SK-N-SH (cell line): ENCODE data around the gene TPH1. TPM values are rescaled to one million over a fixed set of nuclear protein-coding genes. Genes with fewer than 3 reads are reported as not detected.

Experiments used
- CTCF ChIA-PET: fragments of 300-600, 350-600 bp; formaldehyde crosslinking; extraction: SDS; loops from one replicate; lab custom pipeline; 2021; lab: Yijun Ruan, JAX
- POLR2A ChIA-PET: fragments of 350-600 bp; sonication (Branson Sonifier 250); formaldehyde crosslinking; extraction: SDS; loops from one replicate; lab custom pipeline; 2020; ENCODE audit warnings: antibody characterized with exemption, inconsistent platforms; lab: Yijun Ruan, JAX
- DNase-seq: peaks from one replicate; pipeline ENCODE4 v3.0.0; 2012
- H2AFZ ChIP-seq: fragments of 200-600 bp; sonication (generic); 2 replicates; pipeline ENCODE4 v1.8.1; 2016; ENCODE audit warnings: antibody characterized with exemption, mild to moderate bottlenecking, low read depth
- H3F3A ChIP-seq: fragments of 200-600 bp; sonication (generic); replicated peaks from 2 replicates; pipeline ENCODE3; 2016; ENCODE audit warnings: antibody characterized with exemption, mild to moderate bottlenecking; ENCODE audit not compliant: insufficient read depth
- H3K27ac ChIP-seq, 2 experiments: fragments of 200-500 bp in 1 of 2; fragments of 200-600 bp in 1 of 2; sonication (Bioruptor generic) in 1 of 2; sonication (generic), shearing (Covaris generic) in 1 of 2; 2 replicates each; pipeline versions ENCODE4 v1.5.1 to v1.6.1; 2014 to 2016; ENCODE audit warnings: low read depth in 2 of 2, inconsistent platforms in 1 of 2, low read length in 1 of 2, mild to moderate bottlenecking in 1 of 2, mixed read lengths in 1 of 2
- H3K27me3 ChIP-seq: fragments of 200-600 bp; sonication (generic), shearing (Covaris generic); 2 replicates; pipeline ENCODE4 v1.6.1; 2016; ENCODE audit warnings: mixed run types; ENCODE audit not compliant: insufficient read depth
- H3K36me3 ChIP-seq, 2 experiments: fragments of 200-500 bp in 1 of 2; fragments of 200-600 bp in 1 of 2; sonication (Bioruptor generic) in 1 of 2; sonication (generic) in 1 of 2; replicated peaks in 1 of 2; 2 replicates each; pipeline versions ENCODE3 to v1.5.1; 2014 to 2016; ENCODE audit warnings: low read length in 1 of 2, mild to moderate bottlenecking in 1 of 2; ENCODE audit not compliant: insufficient read depth in 2 of 2, control insufficient read depth in 1 of 2
- H3K4me1 ChIP-seq, 2 experiments: fragments of 200-500 bp in 1 of 2; fragments of 200-600 bp in 1 of 2; sonication (Bioruptor generic) in 1 of 2; sonication (generic), shearing (Covaris generic) in 1 of 2; 2 replicates each; pipeline versions ENCODE4 v1.5.1 to v1.6.1; 2014 to 2016; ENCODE audit warnings: low read depth in 1 of 2, low read length in 1 of 2, mixed run types in 1 of 2; ENCODE audit not compliant: insufficient read depth in 2 of 2, control insufficient read depth in 1 of 2
- H3K4me2 ChIP-seq: fragments of 200-600 bp; sonication (generic), shearing (Covaris generic); 2 replicates; pipeline ENCODE4 v1.6.1; 2017; ENCODE audit warnings: mixed run types
- H3K4me3 ChIP-seq, 2 experiments: fragments of 200-500 bp in 1 of 2; fragments of 200-600 bp in 1 of 2; sonication (Bioruptor generic) in 1 of 2; sonication (generic), shearing (Covaris generic) in 1 of 2; 2 replicates each; pipeline versions ENCODE4 v1.5.1 to v1.8.1; 2014 to 2016; ENCODE audit warnings: low read depth in 2 of 2, inconsistent platforms in 1 of 2, low read length in 1 of 2, mild to moderate bottlenecking in 1 of 2, mixed read lengths in 1 of 2, moderate library complexity in 1 of 2
- H3K79me2 ChIP-seq: fragments of 200-600 bp; sonication (generic); 2 replicates; pipeline ENCODE4 v1.8.1; 2017; ENCODE audit warnings: mild to moderate bottlenecking; ENCODE audit not compliant: insufficient read depth
- H3K9ac ChIP-seq: fragments of 200-600 bp; sonication (generic); 2 replicates; pipeline ENCODE4 v1.6.1; 2017; ENCODE audit warnings: mixed run types
- H3K9me2 ChIP-seq: fragments of 200-600 bp; sonication (generic); 2 replicates; pipeline ENCODE4 v1.6.1; 2017; ENCODE audit warnings: mixed run types
- H3K9me3 ChIP-seq: fragments of 200-600 bp; sonication (generic); 2 replicates; pipeline ENCODE4 v1.6.1; 2017; ENCODE audit warnings: mixed run types, mild to moderate bottlenecking, moderate library complexity
- H4K20me1 ChIP-seq: fragments of 200-600 bp; sonication (generic); 2 replicates; pipeline ENCODE4 v1.6.1; 2017; ENCODE audit warnings: mild to moderate bottlenecking, mixed run types; ENCODE audit not compliant: insufficient read depth
- ELF1 ChIP-seq: IDR thresholded peaks from 2 replicates; pipeline ENCODE4 v1.4.0; 2012
- MXI1 ChIP-seq: IDR thresholded peaks from 2 replicates; pipeline ENCODE4 v1.6.1; 2012; ENCODE audit warnings: mild to moderate bottlenecking, low read depth, low read length, improper control_type of control experiment
- NRF1 ChIP-seq: IDR thresholded peaks from 2 replicates; pipeline ENCODE4 v1.6.1; 2012; ENCODE audit warnings: low read depth, mild to moderate bottlenecking, low read length
- POLR2AphosphoS5 ChIP-seq: IDR thresholded peaks from 2 replicates; pipeline ENCODE4 v1.6.1; 2012; ENCODE audit warnings: low read depth, low read length
- SMC3 ChIP-seq: IDR thresholded peaks from 2 replicates; pipeline ENCODE4 v1.6.1; 2012; ENCODE audit warnings: low read depth, low read length, improper control_type of control experiment
- WGBS: methylation state at CpG from one replicate; pipeline ENCODE4 v1.1.6; 2017; ENCODE audit warnings: low lambda C conversion rate; 5-methylcytosine and 5-hydroxymethylcytosine counted together
- polyA plus RNA-seq, 3 experiments: library from polyadenylated mRNA; depleted of rRNA; stranded (reverse); fragments of >200 nt; gene quantifications; 2 replicates each; pipeline ENCODE4 v1.2.3, GENCODE V29; 2012
- TF ChIP-seq, protein P1 (sequence below): fragments of 200-600 bp; sonication (generic); IDR thresholded peaks from 2 replicates; pipeline ENCODE4 v1.6.1; 2017; ENCODE audit warnings: antibody characterized with exemption, mild to moderate bottlenecking, moderate library complexity
- TF ChIP-seq, protein P2 (sequence below): IDR thresholded peaks from 2 replicates; pipeline ENCODE4 v1.4.0; 2012; ENCODE audit warnings: low read depth, borderline replicate concordance
- TF ChIP-seq, protein P3 (sequence below): IDR thresholded peaks from 2 replicates; pipeline ENCODE4 v1.4.0; 2012; ENCODE audit warnings: low read depth

The TPH1 gene
- polyA plus RNA-seq, 1 of the 3 experiments (the other 2 are of a cell fraction): 0.03 TPM

DNA sequence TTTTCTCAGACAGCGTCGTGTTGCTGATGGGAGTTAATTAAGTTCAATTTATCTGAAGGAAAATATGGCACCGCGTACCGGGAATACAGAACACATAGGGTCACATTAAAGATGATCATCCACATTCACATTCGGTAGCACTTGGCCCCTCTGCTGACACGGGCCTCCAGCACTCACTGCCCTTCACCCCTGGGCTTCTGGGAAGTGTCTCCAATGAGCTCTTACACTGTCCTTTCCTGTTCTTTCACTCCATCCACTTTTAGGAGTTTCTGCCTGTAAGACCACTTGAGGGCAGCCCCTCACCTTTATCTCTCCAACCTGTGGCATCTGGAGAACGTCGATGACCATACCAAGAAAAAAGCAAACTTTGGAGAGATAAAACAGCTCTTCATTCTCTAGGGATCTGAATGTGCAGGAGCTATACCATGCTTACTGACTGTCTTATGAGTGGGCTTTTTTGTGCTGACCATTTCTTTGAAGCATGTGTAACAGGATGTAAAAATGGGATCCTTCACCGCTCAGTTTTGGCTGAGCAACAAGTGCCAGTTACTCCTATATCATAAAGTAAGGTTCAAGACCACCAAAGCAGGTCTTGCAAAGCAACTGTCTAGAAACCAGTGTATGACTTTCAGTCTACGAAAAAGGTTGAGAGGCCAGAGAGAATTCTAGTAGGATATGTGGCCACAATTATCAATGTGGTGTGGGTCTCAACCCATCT is 32.1 kb downstream of the TPH1 start:
- H3K4me1 ChIP-seq: peaks cover 0 to 13% of the 10 kb centered on the region in 2 experiments; a peak in 1 of 4 replicates
- H3K4me2 ChIP-seq: peak overlapping the region; percentile 98
- no peaks in the 10 kb centered on the region for H3K36me3 ChIP-seq
- peak; percentile 23 for DNase-seq
- peak overlapping the region; percentile 97 for H2AFZ ChIP-seq
- no peaks in the 10 kb centered on the region for H3K27me3 ChIP-seq
- ChIA-PET POLR2A (no interaction called here), CTCF (interaction anchor here (0.6 to 3.4 kb wide), 8 partner anchors 12 to 283 kb away, joined by 3 to 12 read pairs (median 4); partner anchors contain the start of gene SAAL1)
- peaks cover 3% of the 10 kb centered on the region; the same call in 1 of the 2 replicates for H3K79me2 ChIP-seq
- no peaks in the 10 kb centered on the region for H4K20me1 ChIP-seq
- H3K9ac ChIP-seq: peak overlapping the region; percentile 53; the same call in 1 of the 2 replicates
- H3F3A ChIP-seq: peaks cover 5% of the 10 kb centered on the region
- H3K27ac ChIP-seq: no peak overlapping the region; a peak in 1 of 4 replicates
- H3K9me3 ChIP-seq: no peaks in the 10 kb centered on the region
- TF ChIP-seq NRF1: no peak
- TF ChIP-seq, protein P1, sequence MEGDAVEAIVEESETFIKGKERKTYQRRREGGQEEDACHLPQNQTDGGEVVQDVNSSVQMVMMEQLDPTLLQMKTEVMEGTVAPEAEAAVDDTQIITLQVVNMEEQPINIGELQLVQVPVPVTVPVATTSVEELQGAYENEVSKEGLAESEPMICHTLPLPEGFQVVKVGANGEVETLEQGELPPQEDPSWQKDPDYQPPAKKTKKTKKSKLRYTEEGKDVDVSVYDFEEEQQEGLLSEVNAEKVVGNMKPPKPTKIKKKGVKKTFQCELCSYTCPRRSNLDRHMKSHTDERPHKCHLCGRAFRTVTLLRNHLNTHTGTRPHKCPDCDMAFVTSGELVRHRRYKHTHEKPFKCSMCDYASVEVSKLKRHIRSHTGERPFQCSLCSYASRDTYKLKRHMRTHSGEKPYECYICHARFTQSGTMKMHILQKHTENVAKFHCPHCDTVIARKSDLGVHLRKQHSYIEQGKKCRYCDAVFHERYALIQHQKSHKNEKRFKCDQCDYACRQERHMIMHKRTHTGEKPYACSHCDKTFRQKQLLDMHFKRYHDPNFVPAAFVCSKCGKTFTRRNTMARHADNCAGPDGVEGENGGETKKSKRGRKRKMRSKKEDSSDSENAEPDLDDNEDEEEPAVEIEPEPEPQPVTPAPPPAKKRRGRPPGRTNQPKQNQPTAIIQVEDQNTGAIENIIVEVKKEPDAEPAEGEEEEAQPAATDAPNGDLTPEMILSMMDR: no peak
- no peaks in the 10 kb centered on the region; the same call in 1 of the 2 replicates for H3K9me2 ChIP-seq
- WGBS: 29% methylated on average over 11 of the region's 11 CpGs
- peak overlapping the region; percentile 85 to 96 for H3K4me3 ChIP-seq

DNA sequence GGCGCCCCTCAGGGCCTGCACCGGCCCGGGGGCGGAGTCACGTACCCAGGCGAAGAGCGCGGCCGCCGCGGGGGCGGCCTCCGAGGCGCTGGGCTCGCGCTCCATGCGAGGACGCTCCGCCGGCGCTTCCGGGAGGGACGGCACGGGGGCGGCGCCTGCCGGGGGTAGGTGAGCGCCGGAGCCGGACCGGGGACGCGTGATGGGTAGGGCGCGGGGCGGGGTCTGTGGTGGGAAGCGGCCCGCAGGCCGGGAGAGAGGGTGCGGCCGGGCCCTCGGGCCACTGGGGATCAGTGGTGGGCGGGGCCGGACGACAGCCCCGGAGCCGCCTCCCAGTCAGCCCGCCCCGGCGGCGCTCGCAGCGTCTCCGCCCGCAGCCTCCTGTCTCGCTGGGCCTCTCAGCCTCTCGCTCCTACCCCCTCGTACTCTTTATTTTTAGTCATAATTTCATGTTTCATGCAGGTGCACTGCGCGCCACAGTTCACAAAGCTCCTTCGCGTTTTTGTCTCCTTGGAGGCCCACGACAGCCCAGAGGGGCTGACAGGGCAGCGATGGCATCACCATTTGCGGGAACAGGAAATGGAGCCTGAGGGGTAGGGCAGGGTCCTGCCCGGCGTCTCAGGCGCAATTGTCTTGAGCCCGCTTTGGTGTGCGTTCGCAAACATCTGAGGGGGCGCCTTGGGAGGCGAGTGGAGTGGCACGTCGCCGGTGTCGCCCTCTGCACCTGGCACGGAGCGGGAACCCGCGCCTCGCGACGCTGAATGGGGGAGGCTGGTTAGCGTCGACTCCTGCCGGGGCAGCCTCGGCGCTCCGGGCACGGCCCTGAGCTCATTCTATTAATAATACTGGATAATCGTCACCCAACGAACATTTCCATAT is 32.9 kb downstream of the TPH1 start, which contains the start of gene SERGEF:
Gene SERGEF, minus strand, starts transcription at position 142 of the 876 bp plus-strand sequence. Its CDS starts 37 bp downstream, at position 105.
- H3K27me3 ChIP-seq: no peaks in the 10 kb centered on the region
- H3K9me3 ChIP-seq: no peaks in the 10 kb centered on the region
- TF ChIP-seq, protein P2, sequence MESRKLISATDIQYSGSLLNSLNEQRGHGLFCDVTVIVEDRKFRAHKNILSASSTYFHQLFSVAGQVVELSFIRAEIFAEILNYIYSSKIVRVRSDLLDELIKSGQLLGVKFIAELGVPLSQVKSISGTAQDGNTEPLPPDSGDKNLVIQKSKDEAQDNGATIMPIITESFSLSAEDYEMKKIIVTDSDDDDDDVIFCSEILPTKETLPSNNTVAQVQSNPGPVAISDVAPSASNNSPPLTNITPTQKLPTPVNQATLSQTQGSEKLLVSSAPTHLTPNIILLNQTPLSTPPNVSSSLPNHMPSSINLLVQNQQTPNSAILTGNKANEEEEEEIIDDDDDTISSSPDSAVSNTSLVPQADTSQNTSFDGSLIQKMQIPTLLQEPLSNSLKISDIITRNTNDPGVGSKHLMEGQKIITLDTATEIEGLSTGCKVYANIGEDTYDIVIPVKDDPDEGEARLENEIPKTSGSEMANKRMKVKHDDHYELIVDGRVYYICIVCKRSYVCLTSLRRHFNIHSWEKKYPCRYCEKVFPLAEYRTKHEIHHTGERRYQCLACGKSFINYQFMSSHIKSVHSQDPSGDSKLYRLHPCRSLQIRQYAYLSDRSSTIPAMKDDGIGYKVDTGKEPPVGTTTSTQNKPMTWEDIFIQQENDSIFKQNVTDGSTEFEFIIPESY: no peak
- TF ChIP-seq, protein P3, sequence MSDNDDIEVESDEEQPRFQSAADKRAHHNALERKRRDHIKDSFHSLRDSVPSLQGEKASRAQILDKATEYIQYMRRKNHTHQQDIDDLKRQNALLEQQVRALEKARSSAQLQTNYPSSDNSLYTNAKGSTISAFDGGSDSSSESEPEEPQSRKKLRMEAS: peak; percentile 18; the same call in 1 of the 2 replicates
- TF ChIP-seq POLR2AphosphoS5: peak; percentile 22; the same call in 1 of the 2 replicates
- peak; percentile 64 for TF ChIP-seq ELF1
- peak; percentile 81 for TF ChIP-seq MXI1
- TF ChIP-seq SMC3: no peak
- H3K4me3 ChIP-seq: peak within 1 kb of the TSS; percentile 85 to 96
- H3K9ac ChIP-seq: peak within 1 kb of the TSS; percentile 53
- ChIA-PET POLR2A (interaction anchor here (0.6 kb wide), 1 partner anchor 10 kb away, joined by 3 read pairs; no protein-coding TSS in a partner anchor), CTCF (interaction anchor here (0.6 to 3.4 kb wide), 12 partner anchors 10 to 491 kb away, joined by 3 to 12 read pairs (median 3); partner anchors contain the start of gene SAAL1)
- peaks cover 0 to 13% of the 10 kb centered on the region in 2 experiments; a peak in 1 of 4 replicates for H3K4me1 ChIP-seq
- peak within 1 kb of the TSS; percentile 98 for H3K4me2 ChIP-seq
- peak; percentile 94 for DNase-seq
- no peaks in the 10 kb centered on the region for H4K20me1 ChIP-seq
- peak within 1 kb of the TSS in 1 of 2 experiments; percentile 73; a peak in 2 of 4 replicates for H3K27ac ChIP-seq
- no peaks in the 10 kb centered on the region for H3K36me3 ChIP-seq
- no peaks in the 10 kb centered on the region for H3K9me2 ChIP-seq
- under 1% methylated on average over 43 of the region's 93 CpGs for WGBS
- peaks cover 3% of the 10 kb centered on the region; the same call in 1 of the 2 replicates for H3K79me2 ChIP-seq
- peaks cover 5% of the 10 kb centered on the region for H3F3A ChIP-seq
- H2AFZ ChIP-seq: peak within 1 kb of the TSS; percentile 97
